Superior temporal gyrus (tissue), 1 donor: Measurements from ENCODE around the gene SLC37A1.
"Not testable (repeated sequence)": the region's sequence is repeated elsewhere in the genome, so short reads cannot be mapped to it uniquely, and the experiment has no call there.

ENCODE experiments used
- DNase-seq: peaks from one replicate; pipeline ENCODE4 v3.0.0-alpha.2; 2016; ENCODE audit errors: extremely low spot score

SLC37A1 gene

DNA sequence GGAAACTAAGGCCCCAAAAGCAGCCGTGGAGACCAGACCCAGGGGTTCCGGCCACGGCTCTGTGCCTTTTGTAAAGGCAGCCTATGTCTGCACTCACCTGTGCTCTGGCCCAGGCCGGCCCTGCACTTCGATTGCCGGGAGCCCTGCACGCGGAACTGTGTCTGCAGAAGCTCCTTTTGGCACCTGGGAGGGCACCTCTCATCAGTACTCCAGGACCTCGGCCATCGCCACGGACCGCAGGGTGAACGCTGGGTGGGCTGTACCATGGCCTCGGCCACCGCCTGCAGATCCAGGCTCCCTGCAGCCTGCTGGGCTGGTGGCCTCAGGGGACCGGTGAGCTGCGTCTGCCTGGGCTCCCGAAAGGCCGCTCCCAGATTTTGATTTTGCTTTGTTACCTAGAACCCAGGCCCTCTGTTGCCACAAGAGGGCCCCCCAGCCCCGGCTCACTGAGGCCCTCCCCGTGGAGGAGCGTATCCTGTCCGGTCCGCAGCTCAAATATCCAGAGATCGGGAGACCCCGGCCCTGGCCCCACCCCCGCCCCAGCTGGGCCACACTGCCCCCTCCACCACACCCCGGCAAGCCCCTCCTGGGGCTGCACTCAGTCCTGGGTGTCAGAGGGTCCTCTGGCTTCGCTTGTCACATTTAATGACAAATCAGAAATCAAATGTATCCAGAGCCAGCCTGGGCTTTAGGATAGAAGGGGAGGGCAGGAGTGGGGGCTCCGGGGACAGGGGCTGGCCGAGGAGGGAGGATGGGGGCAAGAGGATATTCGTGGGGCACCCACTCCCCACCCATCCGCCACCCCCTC is 79.6 kb downstream of the SLC37A1 start:
- peak; percentile 76 for DNase-seq

DNA sequence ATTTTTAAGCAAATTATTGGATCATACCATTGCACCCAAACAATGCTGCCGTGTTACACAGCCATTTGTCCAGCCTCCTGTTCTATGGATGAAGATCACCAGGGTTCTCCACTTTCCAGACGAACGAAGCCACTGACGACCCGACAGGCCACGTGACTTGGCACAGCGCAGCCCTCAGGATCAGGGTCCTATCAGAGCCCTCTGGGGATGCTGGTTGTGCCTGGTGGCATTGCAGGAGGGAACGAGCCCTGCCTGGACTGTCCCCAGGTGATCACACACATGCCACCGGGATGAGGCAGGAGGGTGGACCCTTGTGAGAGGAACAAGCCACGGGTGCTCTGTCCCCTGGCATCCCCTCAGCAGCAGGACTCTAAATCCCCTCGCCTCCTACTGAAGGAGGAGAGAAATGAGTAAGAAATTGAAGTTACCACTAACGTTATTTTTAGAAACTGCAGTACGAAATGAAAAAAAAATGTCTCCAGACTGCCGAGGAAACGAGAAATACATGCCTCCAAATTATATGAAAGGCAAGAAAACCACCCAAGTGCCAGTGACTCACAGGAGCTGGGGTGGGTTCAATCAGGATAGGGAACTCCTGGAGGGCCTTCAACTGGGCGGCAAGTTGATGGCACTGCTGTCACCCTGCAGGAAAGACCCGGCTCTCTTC is 81.1 kb downstream of the SLC37A1 start:
- no peak for DNase-seq

DNA sequence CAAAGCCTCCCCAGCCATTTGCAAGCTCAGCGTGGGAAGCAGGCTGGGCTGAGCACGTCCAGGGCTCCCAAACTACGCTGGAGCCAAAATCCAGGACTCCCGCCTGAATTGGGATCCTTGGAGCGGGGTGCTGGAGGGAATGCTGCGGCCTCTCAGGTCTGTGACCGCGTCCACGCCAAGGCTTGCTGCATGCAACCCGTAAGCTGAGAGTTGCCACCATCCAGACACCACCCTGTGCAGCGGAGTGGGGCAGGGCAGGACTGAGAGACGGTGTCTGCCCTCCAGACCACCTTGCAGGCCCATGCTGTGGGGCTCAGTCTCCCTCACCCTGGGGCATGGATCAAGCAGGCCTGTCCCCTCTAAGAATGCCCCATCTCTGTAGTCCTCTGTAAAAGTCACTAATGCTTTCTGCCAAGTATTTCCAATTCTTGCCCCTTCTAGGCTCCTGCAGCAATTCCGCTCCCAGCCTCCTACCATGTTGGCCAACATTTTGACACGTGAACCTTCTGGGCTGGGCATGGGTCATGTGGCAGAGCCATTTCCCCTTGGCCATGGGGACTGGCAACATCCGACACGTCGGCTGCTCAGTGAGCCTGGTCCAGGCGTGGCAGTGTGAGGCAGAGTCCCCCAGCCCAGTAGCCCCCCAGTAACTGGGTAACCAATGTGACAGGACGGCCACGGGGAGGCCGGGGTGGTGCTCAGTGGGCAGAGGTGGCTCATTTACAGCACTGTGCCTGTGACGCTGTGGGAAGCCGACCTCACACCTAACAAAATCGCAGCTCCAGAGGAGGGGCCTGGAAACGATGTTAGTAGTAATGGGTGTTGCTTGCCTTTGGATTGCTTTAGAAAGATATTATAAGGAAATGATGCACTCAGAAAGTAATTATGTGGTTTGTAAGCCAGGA is 81.9 kb downstream of the SLC37A1 start:
- DNase-seq = no peak

DNA sequence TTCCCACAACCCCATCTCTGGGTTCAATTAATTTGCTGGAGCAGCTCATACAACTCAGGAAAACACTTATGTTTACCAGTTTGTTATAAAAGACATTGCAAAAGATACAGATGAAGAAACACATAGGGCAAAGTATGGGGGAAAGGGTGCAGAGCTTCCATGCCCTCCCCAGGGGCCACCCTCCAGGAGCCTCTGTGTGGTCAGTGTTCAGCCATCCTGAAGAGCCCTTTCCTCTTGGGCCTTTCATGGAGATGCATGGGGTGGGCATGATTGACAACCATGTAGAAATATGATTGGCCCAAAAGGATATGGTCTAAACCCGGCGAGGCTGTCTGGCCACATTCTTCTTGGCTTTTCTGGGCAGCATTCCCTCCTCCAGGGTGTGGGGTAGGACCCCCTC is 83.0 kb downstream of the SLC37A1 start:
- DNase-seq = no peak

DNA sequence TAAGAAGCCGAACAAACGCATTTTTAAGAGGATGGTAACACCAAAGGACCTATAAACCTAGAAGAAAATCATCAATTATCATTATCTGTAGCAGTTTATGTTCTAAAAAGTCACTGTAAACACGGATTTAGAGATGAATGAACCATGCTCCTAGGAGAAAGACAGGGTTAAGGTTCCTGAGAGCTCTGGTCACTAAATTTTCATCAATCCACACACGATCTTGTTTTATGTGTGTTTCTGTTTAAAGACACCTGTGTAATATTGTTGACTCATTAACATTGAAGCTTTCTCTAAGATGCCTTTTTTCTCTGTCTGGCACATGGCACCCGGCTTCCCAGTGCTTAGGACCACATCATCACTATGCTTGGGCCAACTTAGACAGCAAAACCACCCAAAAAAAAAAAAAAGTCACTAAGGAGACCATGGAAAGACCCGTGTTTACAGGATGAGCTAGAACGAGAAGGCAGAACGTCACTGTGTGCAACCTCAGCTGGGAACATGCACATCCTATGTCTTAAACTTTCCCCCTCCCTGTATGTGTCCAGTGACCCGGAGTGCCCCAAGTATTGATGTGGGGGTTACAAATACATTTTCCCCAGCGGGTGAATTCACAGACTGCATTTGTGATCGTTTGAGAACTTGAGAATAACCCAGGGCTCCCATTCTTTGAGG is 84.0 kb downstream of the SLC37A1 start:
- DNase-seq = no peak

DNA sequence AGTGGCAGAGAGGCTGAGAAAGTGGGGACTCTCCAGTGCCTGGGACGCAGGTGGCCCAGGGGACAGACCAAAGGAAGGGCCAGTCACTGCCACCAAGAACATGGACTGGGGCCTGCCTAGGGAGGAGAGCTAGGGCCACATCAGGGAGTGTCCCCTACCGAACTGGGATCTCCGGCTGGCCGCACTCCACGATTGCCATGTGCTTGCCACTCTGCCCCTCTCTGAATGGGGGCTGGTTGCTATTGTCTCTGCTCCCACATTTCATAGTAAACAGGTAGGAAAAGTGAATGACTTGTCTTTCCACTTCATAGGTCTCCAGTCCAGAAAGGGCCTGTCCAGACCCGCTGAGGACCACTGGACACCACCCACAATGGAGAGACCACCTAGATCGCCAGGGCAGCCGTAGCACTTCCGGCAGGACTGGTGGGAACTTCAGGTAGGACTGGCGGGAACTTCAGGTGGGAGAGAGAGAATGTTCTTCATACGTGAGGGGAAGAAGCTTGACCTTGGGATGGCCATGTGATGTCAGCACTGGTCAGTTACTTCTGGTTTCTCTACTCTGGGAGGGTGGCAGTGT is 84.6 kb downstream of the SLC37A1 start:
- DNase-seq = no peak

DNA sequence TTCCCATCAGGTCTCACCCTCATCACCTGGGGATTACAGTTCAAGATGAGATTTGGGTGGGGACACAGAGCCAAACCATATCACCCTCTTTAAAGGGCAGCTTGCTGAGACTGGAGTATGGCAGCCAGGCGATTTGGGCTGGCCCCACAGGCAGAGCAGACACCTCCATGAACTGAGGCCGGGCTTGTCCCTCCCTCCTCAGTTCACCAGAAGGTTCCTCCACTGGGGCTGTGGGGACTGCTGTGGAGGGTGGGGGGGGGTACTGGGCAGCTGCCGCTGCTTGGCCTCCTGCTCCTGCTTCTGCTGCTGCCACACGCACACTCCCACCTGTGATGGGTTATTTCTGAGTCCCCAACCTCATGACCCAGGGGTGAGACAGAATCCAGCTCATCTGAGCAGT is 85.8 kb downstream of the SLC37A1 start:
- no peak for DNase-seq

DNA sequence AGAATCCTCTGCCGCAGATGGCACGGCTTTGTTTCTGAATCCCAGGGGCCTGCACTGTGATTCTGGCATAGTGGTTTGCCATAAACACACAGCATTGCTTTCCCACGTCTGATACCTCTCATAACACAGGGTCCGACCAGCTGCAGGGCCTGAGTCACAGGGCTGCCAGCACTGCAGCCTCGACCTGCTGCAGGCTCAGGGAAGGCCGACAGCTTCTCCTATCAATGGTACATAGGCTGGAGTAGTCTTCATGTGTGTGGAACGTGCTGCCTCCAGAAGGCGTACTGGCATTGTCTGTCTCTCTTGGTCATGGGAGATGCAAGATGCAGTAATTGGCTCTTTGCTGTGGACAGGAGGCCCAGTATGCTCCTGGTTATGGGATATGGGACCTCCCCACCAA is 86.3 kb downstream of the SLC37A1 start:
- DNase-seq = no peak

DNA sequence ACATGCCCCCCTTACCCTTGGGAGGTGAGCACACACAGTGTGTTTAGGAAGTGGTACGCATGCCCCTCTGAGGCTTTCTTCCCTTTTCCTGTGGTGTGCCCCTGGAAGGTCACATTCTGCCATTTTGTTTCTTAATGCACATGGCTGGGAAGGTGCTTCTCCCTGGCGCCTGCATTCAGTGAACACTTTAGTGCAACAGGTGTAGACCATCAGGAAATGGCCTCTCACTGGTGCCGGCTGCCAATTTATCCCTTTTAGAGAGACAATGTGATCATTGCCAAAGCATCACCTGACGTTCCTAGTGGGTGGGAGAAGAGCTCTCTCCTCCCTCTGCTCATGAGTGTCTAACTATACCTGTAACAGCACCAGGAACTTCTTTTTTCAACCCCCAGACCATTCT is 88.0 kb downstream of the SLC37A1 start:
- no peak for DNase-seq

DNA sequence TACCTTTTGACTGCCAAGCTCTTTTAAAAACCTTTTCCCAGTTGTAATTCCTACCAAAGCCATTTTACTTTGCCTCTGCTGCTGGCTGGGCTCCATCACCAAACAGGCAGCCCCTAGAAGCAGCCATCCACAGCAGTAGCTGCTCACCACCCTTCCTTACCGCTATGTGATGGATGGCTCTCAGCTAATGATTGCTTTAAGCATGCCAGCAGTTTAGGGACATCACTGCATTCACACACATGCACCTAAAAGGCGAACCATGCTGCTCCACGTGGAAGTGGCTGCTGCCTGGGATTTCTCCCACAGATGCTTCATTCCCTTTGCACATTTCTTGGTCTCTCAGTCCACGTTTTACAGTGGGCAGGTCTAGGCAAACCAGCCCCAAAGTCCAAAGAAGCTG is 93.5 kb downstream of the SLC37A1 start:
- DNase-seq = no peak

DNA sequence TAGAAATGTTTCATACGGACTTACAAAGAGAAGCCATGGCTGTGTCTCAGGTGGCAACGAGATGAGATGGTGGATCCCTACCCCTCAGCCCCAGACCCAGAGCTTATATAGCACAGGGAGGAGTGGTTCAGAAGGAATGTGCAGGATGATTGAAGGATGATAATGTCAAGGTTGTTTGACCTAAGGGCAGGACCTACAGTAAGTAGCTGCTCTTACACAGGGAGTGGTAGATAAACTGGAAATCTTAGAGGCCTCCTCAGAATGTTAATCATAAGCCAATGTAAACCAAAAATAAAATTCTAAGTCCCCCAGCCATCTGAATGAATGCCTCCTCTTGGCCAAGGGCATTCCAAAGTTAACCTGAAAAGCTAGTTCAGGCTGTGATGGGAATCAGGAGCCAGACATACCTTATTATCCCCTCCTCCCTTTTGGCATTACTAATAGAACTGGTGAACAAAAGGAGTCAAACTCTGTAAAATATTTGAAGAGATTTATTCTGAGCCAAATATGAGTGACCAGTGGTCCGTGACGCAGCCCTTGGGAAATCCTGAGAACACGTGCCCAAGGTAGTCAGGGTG is 94.0 kb downstream of the SLC37A1 start:
- DNase-seq = no peak

DNA sequence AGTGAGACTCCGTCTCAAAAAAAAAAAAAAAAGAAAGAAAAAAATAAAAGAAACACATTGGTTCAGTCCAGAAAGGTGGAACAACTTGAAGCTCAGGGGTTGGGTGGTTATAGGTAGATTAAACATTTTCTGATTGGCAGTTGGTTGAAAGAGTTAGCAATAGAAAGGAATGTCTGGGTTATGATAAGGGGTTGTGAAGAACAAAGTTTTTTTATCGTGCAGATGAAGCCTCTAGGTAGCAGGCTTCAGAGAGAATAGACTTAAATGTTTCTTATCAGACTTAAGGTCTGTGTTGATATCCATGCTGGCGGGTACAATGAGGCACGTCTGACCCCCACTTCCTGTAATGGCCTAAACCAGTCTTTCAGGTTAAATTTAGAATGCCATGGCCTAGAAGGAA is 94.8 kb downstream of the SLC37A1 start:
- no peak for DNase-seq

DNA sequence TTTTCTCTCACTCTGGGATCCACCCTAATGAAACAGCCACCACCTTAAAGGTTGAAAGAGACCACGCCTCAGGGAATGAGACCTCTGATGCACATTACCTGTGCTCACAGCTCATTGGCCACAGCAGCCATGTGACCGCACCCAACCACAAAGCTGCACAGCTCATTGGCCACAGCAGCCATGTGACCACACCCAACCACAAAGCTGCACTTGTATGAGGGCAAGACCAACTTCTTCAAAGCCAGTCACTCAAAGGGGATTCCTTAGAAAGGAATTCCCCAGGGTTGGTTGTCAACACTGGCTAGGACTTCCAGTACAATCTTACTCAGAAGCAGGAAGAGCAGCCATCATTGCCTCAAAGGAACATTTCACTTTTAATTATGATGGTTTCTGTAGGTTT is 96.2 kb downstream of the SLC37A1 start:
- DNase-seq = no peak

DNA sequence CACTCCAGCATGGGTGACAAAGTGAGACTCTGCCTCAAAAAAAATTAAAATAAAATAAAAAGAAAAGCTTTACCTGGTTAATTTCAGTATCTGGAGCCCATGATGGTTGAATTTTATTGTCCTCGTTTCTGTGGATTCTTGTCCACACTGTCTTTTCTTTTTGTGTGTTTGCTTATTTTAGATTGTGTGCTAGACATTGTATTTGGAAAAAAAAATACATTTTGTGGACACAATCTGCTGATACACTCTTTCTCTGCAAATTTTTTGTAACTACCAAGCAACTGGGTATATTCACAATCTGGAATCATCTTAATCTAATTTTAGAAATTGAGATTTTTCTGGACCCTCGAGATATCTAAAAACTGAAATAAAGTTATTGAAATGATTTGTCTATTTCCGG is 98.2 kb downstream of the SLC37A1 start:
- DNase-seq = no peak

DNA sequence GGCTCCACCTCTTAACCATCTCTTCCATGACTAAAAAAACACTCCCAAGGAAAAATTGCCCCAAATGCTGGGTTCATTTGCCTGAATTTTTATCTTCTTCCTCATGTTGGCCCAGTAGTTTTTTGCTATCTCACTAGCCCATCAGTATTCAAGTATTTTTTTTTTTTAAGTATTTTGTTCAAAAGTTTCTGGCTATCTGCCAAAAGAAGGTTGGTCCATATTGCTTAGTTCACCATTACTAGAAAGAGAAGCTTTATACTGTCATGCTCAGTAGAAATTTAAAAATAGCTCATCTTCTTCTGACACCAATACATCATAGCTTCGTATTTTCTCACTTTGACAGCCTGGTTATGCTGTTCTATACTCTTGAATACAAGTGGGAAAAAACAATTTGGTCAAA is 98.7 kb downstream of the SLC37A1 start:
- DNase-seq = no peak

DNA sequence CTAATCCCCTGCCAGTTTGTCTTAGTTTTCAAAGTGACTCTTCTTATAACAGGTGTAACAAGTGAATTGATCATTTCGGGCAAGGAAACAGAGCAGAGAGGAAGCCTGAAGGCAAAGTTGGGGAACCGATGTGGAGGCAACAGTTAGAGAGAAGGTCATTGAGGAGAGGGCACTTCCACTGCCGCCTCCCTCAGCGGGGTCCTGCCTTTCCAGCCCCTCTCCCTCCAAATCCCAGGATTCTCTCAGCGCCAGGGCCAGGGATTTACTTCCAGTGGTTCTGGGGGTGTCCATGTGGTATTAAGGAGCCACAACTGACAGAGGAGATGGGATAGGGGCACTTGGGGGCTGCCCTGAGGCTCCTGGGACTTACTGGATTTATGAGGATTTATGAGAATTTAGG is 100.1 kb downstream of the SLC37A1 start:
- DNase-seq = no peak

DNA sequence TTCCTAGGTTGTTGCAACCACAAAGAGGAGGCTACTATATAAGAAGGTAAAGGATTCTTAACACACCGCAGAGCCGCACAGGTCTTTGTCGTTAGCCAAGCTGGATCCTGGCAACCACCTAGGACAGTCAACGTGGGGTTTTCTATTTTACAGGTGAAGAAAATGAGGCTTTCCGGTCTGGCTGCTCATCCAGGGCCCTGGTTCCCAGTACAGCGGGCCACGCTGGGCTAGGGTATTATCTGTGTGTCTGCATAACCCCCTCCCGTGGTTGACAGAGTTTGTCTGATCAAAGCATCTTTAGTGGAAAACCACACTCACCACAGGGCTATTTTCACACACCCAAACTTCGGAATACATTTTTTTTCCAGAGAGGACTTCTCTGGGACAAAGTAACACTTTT is 100.7 kb downstream of the SLC37A1 start:
- DNase-seq = no peak

DNA sequence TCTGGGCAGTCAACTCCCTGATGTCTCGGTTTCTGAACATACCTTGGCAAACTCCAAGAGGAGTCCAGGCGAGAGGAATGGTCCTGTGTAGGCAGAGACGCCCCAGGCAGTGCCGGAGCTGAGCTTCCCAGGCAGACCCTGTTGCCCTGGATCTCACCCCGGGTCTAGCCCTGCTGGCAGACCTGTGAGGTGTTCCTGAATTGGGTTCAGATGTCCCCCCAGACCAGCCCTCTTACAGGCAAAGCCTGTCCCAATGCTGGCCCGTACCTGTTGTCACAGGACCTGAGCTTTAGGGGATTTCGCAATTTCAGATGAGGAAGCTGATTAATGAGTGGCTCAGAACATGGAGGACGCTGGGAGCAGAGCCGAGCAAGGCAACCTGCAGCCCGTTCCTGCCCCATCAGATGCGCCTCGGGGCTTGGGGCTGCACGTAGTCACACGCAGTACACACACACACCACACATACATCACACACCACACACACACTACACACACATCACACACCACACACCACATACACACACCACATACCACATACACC is 101.2 kb downstream of the SLC37A1 start:
- DNase-seq = no peak

DNA sequence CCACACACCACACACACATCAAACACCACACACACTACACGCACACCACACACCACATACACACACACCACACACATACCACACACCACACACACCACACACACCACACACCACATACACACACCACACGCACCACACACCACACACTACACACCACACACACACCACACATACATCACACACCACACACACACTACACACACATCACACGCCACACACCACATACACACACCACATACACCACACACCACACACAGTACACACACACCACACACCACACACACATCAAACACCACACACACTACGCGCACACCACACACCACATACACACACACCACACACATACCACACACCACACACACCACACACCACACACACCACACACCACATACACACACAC is 101.7 kb downstream of the SLC37A1 start:
- DNase-seq = not testable (repeated sequence)

DNA sequence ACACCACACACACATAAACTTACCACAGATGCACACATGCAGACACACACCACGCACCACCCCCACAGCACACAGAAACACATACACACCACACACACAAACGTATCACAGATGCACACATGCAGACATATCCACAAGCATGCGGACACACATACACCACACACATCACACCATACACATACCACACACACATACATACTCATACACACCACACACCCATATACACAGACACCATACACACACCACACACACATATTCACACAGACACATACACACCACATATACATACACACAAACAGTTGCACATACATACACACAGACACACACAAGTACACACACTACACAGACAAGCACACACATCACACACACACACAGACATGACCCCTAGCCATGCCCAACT is 102.3 kb downstream of the SLC37A1 start:
- DNase-seq = no peak

DNA sequence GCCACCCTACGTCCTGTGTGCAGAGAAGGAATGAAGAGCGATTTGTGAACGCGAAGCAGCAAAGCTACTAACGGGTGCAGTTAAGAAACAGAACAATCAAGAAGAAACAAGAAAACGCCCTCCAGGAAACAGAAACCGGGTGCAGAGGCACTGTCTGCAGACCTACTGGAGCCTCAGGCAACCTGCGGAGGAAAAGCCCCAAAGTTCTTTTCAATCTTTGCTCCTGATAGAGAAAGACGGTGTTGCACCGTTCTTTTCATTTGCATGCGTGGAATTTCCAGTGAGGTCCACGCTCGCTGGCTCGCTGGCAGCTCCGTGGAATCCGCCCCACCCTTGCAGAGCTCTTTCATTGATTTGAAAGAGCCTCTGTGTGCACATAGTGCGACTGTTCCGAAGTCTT is 102.8 kb downstream of the SLC37A1 start:
- DNase-seq = no peak
